IPS-18c (cell line): ENCODE results near the gene GLDN.

Experiments used
- H3K4me3 ChIP-seq: 2 replicates; pipeline ENCODE4 v1.7.0; 2013; ENCODE audit warnings: low read depth, mild to moderate bottlenecking, low read length, moderate library complexity; ENCODE audit not compliant: insufficient read depth
- H3K9me3 ChIP-seq: one replicate; pipeline ENCODE4 v1.6.1; 2013; ENCODE audit warnings: mild to moderate bottlenecking, low read length, moderate library complexity; ENCODE audit not compliant: control insufficient read depth, insufficient read depth

Gene GLDN

GRCh38 chr15:51318382-51319150 lies 22.9 kb upstream of the GLDN start:
- no peak overlapping the region for H3K4me3 ChIP-seq

GRCh38 chr15:51319539-51319938 lies 21.9 kb upstream of the GLDN start:
- no peak overlapping the region for H3K4me3 ChIP-seq
- H3K9me3 ChIP-seq = no peaks in the 10 kb centered on the region

More at GRCh38 chr15:51318382-51319150, 22.9 kb upstream of the GLDN start:
- H3K9me3 ChIP-seq = no peaks in the 10 kb centered on the region

- Histone ChIP-seq H3K9me3 (no peaks in the 10 kb centered on the region), H3K4me3 (no peak overlapping the region)
Observed at GRCh38 chr15:51320843-51321242, 20.6 kb upstream of the GLDN start.

- H3K9me3 ChIP-seq = no peaks in the 10 kb centered on the region
- no peak overlapping the region for H3K4me3 ChIP-seq
Observed at GRCh38 chr15:51321316-51321715, 20.1 kb upstream of the GLDN start.

- H3K4me3 ChIP-seq = no peak overlapping the region
- no peaks in the 10 kb centered on the region for H3K9me3 ChIP-seq
Observed at GRCh38 chr15:51322621-51323296, 18.7 kb upstream of the GLDN start.

- Histone ChIP-seq H3K9me3 (peaks cover 3% of the 10 kb centered on the region), H3K4me3 (no peak overlapping the region)
Observed at GRCh38 chr15:51323749-51324148, 17.7 kb upstream of the GLDN start.

GRCh38 chr15:51325167-51325566 lies 16.3 kb upstream of the GLDN start:
- Histone ChIP-seq H3K4me3 (no peak overlapping the region), H3K9me3 (peaks cover 3% of the 10 kb centered on the region)

GRCh38 chr15:51327081-51327480 lies 14.4 kb upstream of the GLDN start:
- Histone ChIP-seq H3K9me3 (peaks cover 3% of the 10 kb centered on the region), H3K4me3 (no peak overlapping the region)

- Histone ChIP-seq H3K4me3 (no peak overlapping the region), H3K9me3 (peaks cover 3% of the 10 kb centered on the region)
Observed at GRCh38 chr15:51328926-51329325, 12.5 kb upstream of the GLDN start.

- Histone ChIP-seq H3K9me3 (peaks cover 3% of the 10 kb centered on the region), H3K4me3 (no peak overlapping the region)
Observed at GRCh38 chr15:51331141-51331540, 10.3 kb upstream of the GLDN start.

GRCh38 chr15:51332206-51333147 lies 9.0 kb upstream of the GLDN start:
- no peak overlapping the region for H3K4me3 ChIP-seq

GRCh38 chr15:51333571-51333970 lies 7.9 kb upstream of the GLDN start:
- peaks cover 1% of the 10 kb centered on the region for H3K9me3 ChIP-seq
- H3K4me3 ChIP-seq = no peak overlapping the region

More at GRCh38 chr15:51332206-51333147, 9.0 kb upstream of the GLDN start:
- H3K9me3 ChIP-seq = peaks cover 3% of the 10 kb centered on the region

- H3K4me3 ChIP-seq = no peak overlapping the region
- no peaks in the 10 kb centered on the region for H3K9me3 ChIP-seq
Observed at GRCh38 chr15:51334011-51334451, 7.4 kb upstream of the GLDN start.

- Histone ChIP-seq H3K4me3 (no peak overlapping the region), H3K9me3 (no peaks in the 10 kb centered on the region)
Observed at GRCh38 chr15:51335087-51335486, 6.4 kb upstream of the GLDN start.

GRCh38 chr15:51335538-51336410 lies 5.7 kb upstream of the GLDN start:
- no peaks in the 10 kb centered on the region for H3K9me3 ChIP-seq
- no peak overlapping the region for H3K4me3 ChIP-seq

GRCh38 chr15:51338496-51338895 lies 3.0 kb upstream of the GLDN start, which contains the start of gene CYP19A1:
Gene CYP19A1, minus strand, starts transcription at chr15:51338596. Its CDS starts 95,684 bp downstream, at chr15:51242912.
- H3K9me3 ChIP-seq = no peaks in the 10 kb centered on the region
- no peak within 1 kb of the TSS for H3K4me3 ChIP-seq
